H9 (cell line): ENCODE measurements around the gene LSP1. TPM values are rescaled to one million over a fixed set of nuclear protein-coding genes. Genes with fewer than 3 reads are reported as not detected.

Source experiments
- DNase-seq: peaks from one replicate; pipeline ENCODE4 v3.0.0-alpha.2; 2017
- H2AFZ ChIP-seq: one replicate; pipeline ENCODE4 v1.6.1; 2013; ENCODE audit warnings: mild to moderate bottlenecking, low read length, control low read depth, moderate library complexity
- H2AK5ac ChIP-seq: 2 replicates; pipeline ENCODE4 v1.6.1; 2013; ENCODE audit warnings: low read length, control low read depth, mixed read lengths; ENCODE audit not compliant: insufficient read length
- H2BK120ac ChIP-seq: one replicate; pipeline ENCODE4 v1.6.1; 2013; ENCODE audit warnings: low read depth, mild to moderate bottlenecking, low read length, control low read depth, inconsistent platforms; ENCODE audit not compliant: poor library complexity, severe bottlenecking
- H2BK12ac ChIP-seq: 2 replicates; pipeline ENCODE4 v1.6.1; 2013; ENCODE audit warnings: low read length, control low read depth, mixed read lengths, low read depth; ENCODE audit not compliant: insufficient read length
- H2BK15ac ChIP-seq: 2 replicates; pipeline ENCODE4 v1.6.1; 2013; ENCODE audit warnings: low read depth, low read length, control low read depth
- H2BK20ac ChIP-seq: one replicate; pipeline ENCODE4 v1.6.1; 2013; ENCODE audit warnings: low read depth, mild to moderate bottlenecking, low read length, control low read depth, inconsistent platforms; ENCODE audit not compliant: poor library complexity, severe bottlenecking
- H2BK5ac ChIP-seq: 2 replicates; pipeline ENCODE4 v1.6.1; 2013; ENCODE audit warnings: low read length, control low read depth, mixed read lengths; ENCODE audit not compliant: insufficient read length
- H3K14ac ChIP-seq: 2 replicates; pipeline ENCODE4 v1.6.1; 2013; ENCODE audit warnings: low read length, control low read depth; ENCODE audit not compliant: insufficient read depth
- H3K18ac ChIP-seq: 2 replicates; pipeline ENCODE4 v1.6.1; 2013; ENCODE audit warnings: low read depth, mild to moderate bottlenecking, mixed read lengths, low read length, control low read depth; ENCODE audit not compliant: insufficient read length
- H3K23ac ChIP-seq: 2 replicates; pipeline ENCODE4 v1.6.1; 2013; ENCODE audit warnings: low read length, control low read depth, mixed read lengths, low read depth; ENCODE audit not compliant: insufficient read length
- H3K23me2 ChIP-seq: 2 replicates; pipeline ENCODE4 v1.6.1; 2013; ENCODE audit warnings: low read depth, mild to moderate bottlenecking, mixed read lengths, low read length, control low read depth; ENCODE audit not compliant: insufficient read length, poor library complexity, severe bottlenecking
- H3K27ac ChIP-seq: 2 replicates; pipeline ENCODE4 v1.5.1; 2013; ENCODE audit warnings: low read length, control low read depth, mixed read lengths, low read depth; ENCODE audit not compliant: insufficient read length
- H3K27me3 ChIP-seq: 2 replicates; pipeline ENCODE4 v1.6.1; 2013; ENCODE audit warnings: low read length, control low read depth, inconsistent platforms; ENCODE audit not compliant: insufficient read depth
- H3K4ac ChIP-seq: 2 replicates; pipeline ENCODE4 v1.6.1; 2013; ENCODE audit warnings: low read depth, mild to moderate bottlenecking, control low read depth, inconsistent platforms, low read length, moderate library complexity
- H3K4me1 ChIP-seq: 2 replicates; pipeline ENCODE4 v1.6.1; 2013; ENCODE audit warnings: low read length, control low read depth, inconsistent platforms; ENCODE audit not compliant: insufficient read depth
- H3K4me2 ChIP-seq: 2 replicates; pipeline ENCODE4 v1.6.1; 2013; ENCODE audit warnings: low read length, control low read depth, mixed read lengths; ENCODE audit not compliant: insufficient read length, insufficient read depth
- H3K56ac ChIP-seq: 2 replicates; pipeline ENCODE4 v1.6.1; 2013; ENCODE audit warnings: low read depth, mild to moderate bottlenecking, mixed read lengths, low read length, control low read depth; ENCODE audit not compliant: insufficient read length
- H3K79me1 ChIP-seq: 2 replicates; pipeline ENCODE4 v1.6.1; 2013; ENCODE audit warnings: low read depth, mild to moderate bottlenecking, moderate library complexity, low read length, control low read depth, inconsistent platforms; ENCODE audit not compliant: insufficient read depth, poor library complexity, severe bottlenecking
- H3K79me2 ChIP-seq: 2 replicates; pipeline ENCODE4 v1.6.1; 2013; ENCODE audit warnings: low read length, control low read depth, inconsistent platforms; ENCODE audit not compliant: insufficient read depth
- H3K9ac ChIP-seq: 2 replicates; pipeline ENCODE4 v1.6.1; 2013; ENCODE audit warnings: low read length, control low read depth, mixed read lengths; ENCODE audit not compliant: insufficient read length; ENCODE audit errors: extremely low read depth
- H3K9me3 ChIP-seq: one replicate; pipeline ENCODE4 v1.6.1; 2013; ENCODE audit warnings: low read depth, low read length, inconsistent platforms; ENCODE audit not compliant: control insufficient read depth
- H3T11ph ChIP-seq: one replicate; pipeline ENCODE4 v1.6.1; 2013; ENCODE audit warnings: mild to moderate bottlenecking, low read length, control low read depth, inconsistent platforms
- H4K20me1 ChIP-seq: one replicate; pipeline ENCODE4 v1.6.1; 2013; ENCODE audit not compliant: control insufficient read depth, insufficient read length, insufficient read depth
- H4K5ac ChIP-seq: 2 replicates; pipeline ENCODE4 v1.6.1; 2013; ENCODE audit warnings: low read depth, mild to moderate bottlenecking, mixed read lengths, low read length, control low read depth; ENCODE audit not compliant: insufficient read length
- H4K8ac ChIP-seq: replicated peaks from 2 replicates; pipeline ENCODE4 v1.6.1; 2013; ENCODE audit warnings: low read length, control low read depth, mixed read lengths, low read depth; ENCODE audit not compliant: insufficient read length
- H4K91ac ChIP-seq: 2 replicates; pipeline ENCODE4 v1.6.1; 2013; ENCODE audit warnings: low read depth, mild to moderate bottlenecking, moderate library complexity, mixed read lengths, low read length, control low read depth; ENCODE audit not compliant: insufficient read length
- H3K27ac Mint-ChIP-seq, 3 experiments: 2 replicates in 2 of 3; 3 replicates in 1 of 3; pipeline ENCODE4 v1.8.0; 2020 to 2021; ENCODE audit warnings: mixed read lengths in 3 of 3, mild to moderate bottlenecking in 1 of 3, moderate library complexity in 1 of 3
- H3K27me3 Mint-ChIP-seq: 2 replicates; pipeline ENCODE4 v1.8.0; 2021; ENCODE audit warnings: low read depth, mild to moderate bottlenecking, moderate library complexity, mixed read lengths
- H3K36me3 Mint-ChIP-seq, 3 experiments: 2 replicates in 2 of 3; 3 replicates in 1 of 3; pipeline ENCODE4 v1.8.0; 2020 to 2021; ENCODE audit warnings: low read depth in 3 of 3, mixed read lengths in 3 of 3; ENCODE audit not compliant: insufficient read depth in 1 of 3
- H3K4me1 Mint-ChIP-seq, 2 experiments: 2 replicates each; pipeline ENCODE4 v1.8.0; 2020; ENCODE audit warnings: mixed read lengths in 2 of 2
- H3K4me3 Mint-ChIP-seq, 2 experiments: 2 replicates in 1 of 2; 3 replicates in 1 of 2; pipeline ENCODE4 v1.8.0; 2020 to 2021; ENCODE audit warnings: mild to moderate bottlenecking in 2 of 2, mixed read lengths in 2 of 2, moderate library complexity in 1 of 2
- H3K9me3 Mint-ChIP-seq, 2 experiments: 2 replicates in 1 of 2; 3 replicates in 1 of 2; pipeline ENCODE4 v1.8.0; 2020; ENCODE audit warnings: mild to moderate bottlenecking in 2 of 2, mixed read lengths in 2 of 2, moderate library complexity in 1 of 2
- CTCF ChIP-seq: fragments of 200-600 bp; sonication (generic); conservative IDR thresholded peaks from 3 replicates; pipeline ENCODE4 v1.8.0; 2021; ENCODE audit warnings: antibody characterized with exemption, mild to moderate bottlenecking
- WGBS: extraction: QIAGEN DNeasy Blood & Tissue Kit; methylation state at CpG from one replicate; pipeline ENCODE4 v1.1.7; 2013; ENCODE audit warnings: missing lambda C conversion rate, low lambda C conversion rate, mixed read lengths; ENCODE audit not compliant: insufficient read length; ENCODE audit errors: extremely low coverage; 5-methylcytosine and 5-hydroxymethylcytosine counted together
- total RNA-seq: library from RNA; stranded (reverse); gene quantifications from 2 replicates; pipeline ENCODE4 v1.2.1, GENCODE V29; 2021

The LSP1 gene
- total RNA-seq, 1 experiment from 2014 or later = not detected

- H3K27me3 Mint-ChIP-seq = peaks cover 15% of the 10 kb centered on the region
- no CpG with 5 or more reads among the region's 18 CpGs for WGBS
- H3K79me1 ChIP-seq = no peaks in the 10 kb centered on the region
Observed at GRCh38 chr11:1921574-1922141, 68.8 kb downstream of the LSP1 start.

More at GRCh38 chr11:1921574-1922141, 68.8 kb downstream of the LSP1 start:
- H4K5ac ChIP-seq = no peak overlapping the region
- H2BK20ac ChIP-seq = no peak overlapping the region
- no peaks in the 10 kb centered on the region; a peak in 1 of 5 replicates for H3K9me3 Mint-ChIP-seq
- no peak overlapping the region for H3K23ac ChIP-seq
- H3K4ac ChIP-seq = no peak overlapping the region
- no peak overlapping the region for H4K91ac ChIP-seq
- no peak overlapping the region for H3T11ph ChIP-seq
- H3K9me3 ChIP-seq = no peaks in the 10 kb centered on the region
- H3K9ac ChIP-seq = no peak overlapping the region
- H3K4me3 Mint-ChIP-seq = no peak overlapping the region
- no peak overlapping the region for H3K14ac ChIP-seq
- no peaks in the 10 kb centered on the region for H3K79me2 ChIP-seq
- H2AK5ac ChIP-seq = no peak overlapping the region
- no peaks in the 10 kb centered on the region for H3K36me3 Mint-ChIP-seq
- H2AFZ ChIP-seq = no peak overlapping the region
- H3K18ac ChIP-seq = no peak overlapping the region
- H4K8ac ChIP-seq = no peak overlapping the region
- H2BK15ac ChIP-seq = no peak overlapping the region
- H3K27me3 ChIP-seq = no peaks in the 10 kb centered on the region
- peaks cover 3 to 6% of the 10 kb centered on the region in 2 experiments; a peak in 3 of 4 replicates for H3K4me1 Mint-ChIP-seq
- H3K56ac ChIP-seq = no peak overlapping the region
- TF ChIP-seq CTCF = no peak
- peak overlapping the region in 1 of 3 experiments; percentile 76; a peak in 1 of 7 replicates for H3K27ac Mint-ChIP-seq
- no peak overlapping the region for H2BK120ac ChIP-seq
- no peaks in the 10 kb centered on the region for H3K4me1 ChIP-seq
- no peak for DNase-seq
- no peak overlapping the region for H2BK5ac ChIP-seq
- H3K23me2 ChIP-seq = no peaks in the 10 kb centered on the region
- H2BK12ac ChIP-seq = no peak overlapping the region
- no peak overlapping the region for H3K27ac ChIP-seq
- H4K20me1 ChIP-seq = no peaks in the 10 kb centered on the region
- no peak overlapping the region for H3K4me2 ChIP-seq
